IPS DF 6.9 (cell line): ENCODE data around the gene FNDC7.
"Not testable (repeated sequence)": the region's sequence is repeated elsewhere in the genome, so short reads cannot be mapped to it uniquely, and the experiment has no call there.

Source experiments
- DNase-seq: peaks from one replicate; pipeline ENCODE4 v3.0.0-alpha.2; 2013; ENCODE audit warnings: low read depth, low spot score
- H3K27ac ChIP-seq: one replicate; pipeline ENCODE4 v1.5.1; 2013; ENCODE audit warnings: low read length, control low read depth
- H3K27me3 ChIP-seq: 2 replicates; pipeline ENCODE4 v1.6.1; 2013; ENCODE audit warnings: mild to moderate bottlenecking, low read length; ENCODE audit not compliant: control insufficient read depth, insufficient read depth
- H3K36me3 ChIP-seq: 2 replicates; pipeline ENCODE4 v1.6.1; 2013; ENCODE audit warnings: low read length; ENCODE audit not compliant: control insufficient read depth, insufficient read depth
- H3K4me1 ChIP-seq: 2 replicates; pipeline ENCODE4 v1.6.1; 2013; ENCODE audit warnings: low read length; ENCODE audit not compliant: control insufficient read depth, insufficient read depth
- H3K4me3 ChIP-seq: 2 replicates; pipeline ENCODE4 v1.5.1; 2013; ENCODE audit warnings: mild to moderate bottlenecking, low read length
- H3K9me3 ChIP-seq: 2 replicates; pipeline ENCODE4 v1.6.1; 2013; ENCODE audit warnings: low read length, inconsistent platforms; ENCODE audit not compliant: control insufficient read depth, insufficient read depth
- WGBS: extraction: QIAGEN DNeasy Blood & Tissue Kit; methylation state at CpG from one replicate; pipeline ENCODE4 v1.1.7; 2013; ENCODE audit warnings: mixed read lengths, missing lambda C conversion rate; ENCODE audit not compliant: insufficient read length, insufficient coverage; 5-methylcytosine and 5-hydroxymethylcytosine counted together

FNDC7 gene

GRCh38 chr1:108699375-108700332 is 13.1 kb upstream of the FNDC7 start:
- Histone ChIP-seq H3K36me3 (peaks cover 19% of the 10 kb centered on the region; the same call in 1 of the 2 replicates), H3K27me3 (no peaks in the 10 kb centered on the region), H3K9me3 (no peaks in the 10 kb centered on the region), H3K27ac (no peak overlapping the region), H3K4me3 (no peak overlapping the region), H3K4me1 (no peaks in the 10 kb centered on the region)
- no peak for DNase-seq
- WGBS, result 100% methylated on average over 8 of the region's 22 CpGs

- Histone ChIP-seq H3K9me3 (no peaks in the 10 kb centered on the region), H3K27me3 (no peaks in the 10 kb centered on the region), H3K27ac (no peak overlapping the region), H3K4me1 (no peaks in the 10 kb centered on the region), H3K4me3 (no peak overlapping the region), H3K36me3 (peaks cover 19% of the 10 kb centered on the region; the same call in 1 of the 2 replicates)
- DNase-seq, result no peak
- no CpG with 5 or more reads among the region's 5 CpGs for WGBS
Measured at GRCh38 chr1:108701176-108701849, 11.4 kb upstream of the FNDC7 start.

- not testable (repeated sequence) for H3K9me3 ChIP-seq, DNase-seq, H3K4me3 ChIP-seq, H3K27me3 ChIP-seq, H3K4me1 ChIP-seq, H3K27ac ChIP-seq
- WGBS, result no CpG with 5 or more reads among the region's 6 CpGs
- peaks cover 15% of the 10 kb centered on the region; the same call in 1 of the 2 replicates for H3K36me3 ChIP-seq
Measured at GRCh38 chr1:108702109-108702508, 10.6 kb upstream of the FNDC7 start.

GRCh38 chr1:108703939-108704338 is 8.8 kb upstream of the FNDC7 start:
- no peak for DNase-seq
- no peak overlapping the region for H3K4me3 ChIP-seq
- no peaks in the 10 kb centered on the region for H3K4me1 ChIP-seq
- no peaks in the 10 kb centered on the region for H3K9me3 ChIP-seq
- H3K27ac ChIP-seq, result no peak overlapping the region
- H3K27me3 ChIP-seq, result no peaks in the 10 kb centered on the region
- WGBS, result no CpG with 5 or more reads among the region's 6 CpGs
- peaks cover 10% of the 10 kb centered on the region; the same call in 1 of the 2 replicates for H3K36me3 ChIP-seq

- Histone ChIP-seq H3K36me3 (peaks cover 10% of the 10 kb centered on the region; the same call in 1 of the 2 replicates), H3K27ac (no peak overlapping the region), H3K9me3 (no peaks in the 10 kb centered on the region), H3K27me3 (no peaks in the 10 kb centered on the region), H3K4me1 (no peaks in the 10 kb centered on the region), H3K4me3 (no peak overlapping the region)
- no peak for DNase-seq
- no CpG with 5 or more reads among the region's 2 CpGs for WGBS
Measured at GRCh38 chr1:108704496-108704895, 8.2 kb upstream of the FNDC7 start.

- no peak overlapping the region for H3K4me3 ChIP-seq
- no peaks in the 10 kb centered on the region for H3K4me1 ChIP-seq
- H3K27me3 ChIP-seq, result no peaks in the 10 kb centered on the region
- H3K27ac ChIP-seq, result no peak overlapping the region
- no peaks in the 10 kb centered on the region for H3K9me3 ChIP-seq
- peaks cover 2% of the 10 kb centered on the region; the same call in 1 of the 2 replicates for H3K36me3 ChIP-seq
- WGBS, result no CpG with 5 or more reads among the region's 3 CpGs
- no peak for DNase-seq
Measured at GRCh38 chr1:108706643-108707042, 6.1 kb upstream of the FNDC7 start.

GRCh38 chr1:108708691-108709660 is 3.7 kb upstream of the FNDC7 start:
- Histone ChIP-seq H3K4me1 (peaks cover 2% of the 10 kb centered on the region; the same call in 1 of the 2 replicates), H3K27ac (no peak overlapping the region), H3K9me3 (no peaks in the 10 kb centered on the region), H3K36me3 (no peaks in the 10 kb centered on the region), H3K4me3 (no peak overlapping the region), H3K27me3 (no peaks in the 10 kb centered on the region)
- DNase-seq, result no peak
- WGBS, result no CpG with 5 or more reads among the region's 7 CpGs

- no peak for DNase-seq
- H3K36me3 ChIP-seq, result no peaks in the 10 kb centered on the region
- H3K27me3 ChIP-seq, result no peaks in the 10 kb centered on the region
- WGBS, result no CpG with 5 or more reads among the region's 5 CpGs
- H3K9me3 ChIP-seq, result no peaks in the 10 kb centered on the region
- H3K27ac ChIP-seq, result no peak overlapping the region
- H3K4me3 ChIP-seq, result no peak overlapping the region
- H3K4me1 ChIP-seq, result peaks cover 6% of the 10 kb centered on the region; the same call in 1 of the 2 replicates
Measured at GRCh38 chr1:108715932-108716331, 3.2 kb downstream of the FNDC7 start.

GRCh38 chr1:108716437-108717230 is 3.9 kb downstream of the FNDC7 start:
- H3K4me1 ChIP-seq, result peaks cover 6% of the 10 kb centered on the region; the same call in 1 of the 2 replicates
- no peaks in the 10 kb centered on the region for H3K27me3 ChIP-seq
- no peak overlapping the region for H3K4me3 ChIP-seq
- no peaks in the 10 kb centered on the region for H3K9me3 ChIP-seq
- no peaks in the 10 kb centered on the region for H3K36me3 ChIP-seq
- WGBS, result no CpG with 5 or more reads among the region's 2 CpGs
- no peak for DNase-seq
- no peak overlapping the region for H3K27ac ChIP-seq
